ENCODE results near the gene SAMD11. TPM values are rescaled to one million over a fixed set of nuclear protein-coding genes. Genes with fewer than 3 reads are reported as not detected.
A peak's percentile ranks its signal among the peaks of the same experiment; 100 is the strongest.

SAMD11 gene
- total RNA-seq, 1 experiment from 2014 or later: 13.5 TPM

DNA sequence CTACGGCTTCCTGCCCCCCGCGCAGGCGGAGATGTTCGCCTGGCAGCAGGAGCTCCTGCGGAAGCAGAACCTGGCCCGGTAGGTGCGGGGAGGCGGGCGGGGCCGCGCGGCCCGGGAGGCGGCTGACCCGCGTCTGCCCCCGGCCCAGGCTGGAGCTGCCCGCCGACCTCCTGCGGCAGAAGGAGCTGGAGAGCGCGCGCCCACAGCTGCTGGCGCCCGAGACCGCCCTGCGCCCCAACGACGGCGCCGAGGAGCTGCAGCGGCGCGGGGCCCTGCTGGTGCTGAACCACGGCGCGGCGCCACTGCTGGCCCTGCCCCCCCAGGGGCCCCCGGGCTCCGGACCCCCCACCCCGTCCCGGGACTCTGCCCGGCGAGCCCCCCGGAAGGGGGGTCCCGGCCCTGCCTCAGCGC, 18.7 kb downstream of the SAMD11 start:
- H3K9ac ChIP-seq (ENCODE audit: extremely low read depth, insufficient read length, low read length): no peak overlapping the region
- no peaks in the 10 kb centered on the region for H3K9me3 ChIP-seq (ENCODE audit: control insufficient read depth, low read depth, low read length)
- H3K23me2 ChIP-seq (ENCODE audit: insufficient read length, low read depth, low read length, poor library complexity, severe bottlenecking): peaks cover 6% of the 10 kb centered on the region
- no peak overlapping the region for H3K23ac ChIP-seq (ENCODE audit: insufficient read length, low read depth, low read length)
- peaks cover 38% of the 10 kb centered on the region for H3K27me3 ChIP-seq (ENCODE audit: insufficient read depth, low read length)
- no peak overlapping the region for H3T11ph ChIP-seq (ENCODE audit: low read length)
- peak overlapping the region; percentile 36 for H3K4me2 ChIP-seq (ENCODE audit: insufficient read depth, insufficient read length, low read length)
- H2BK120ac ChIP-seq (ENCODE audit: low read depth, low read length, poor library complexity, severe bottlenecking): no peak overlapping the region
- Mint-ChIP-seq H3K36me3 (ENCODE audit: insufficient read depth in 1 of 3, low read depth in 3 of 3) (peaks cover 13 to 29% (median 18%) of the 10 kb centered on the region in 3 experiments), H3K27ac (no peak overlapping the region), H3K4me1 (peaks cover 3 to 36% of the 10 kb centered on the region in 2 experiments), H3K27me3 (ENCODE audit: low read depth) (peaks cover 51% of the 10 kb centered on the region), H3K4me3 (no peak overlapping the region), H3K9me3 (no peaks in the 10 kb centered on the region)
- H3K27ac ChIP-seq (ENCODE audit: insufficient read length, low read depth, low read length): no peak overlapping the region
- H3K79me2 ChIP-seq (ENCODE audit: insufficient read depth, low read length): no peaks in the 10 kb centered on the region
- no peak overlapping the region for H4K91ac ChIP-seq (ENCODE audit: insufficient read length, low read depth, low read length)
- no peaks in the 10 kb centered on the region for H4K20me1 ChIP-seq (ENCODE audit: control insufficient read depth, insufficient read depth, insufficient read length)
- no peak overlapping the region for H3K56ac ChIP-seq (ENCODE audit: insufficient read length, low read depth, low read length)
- H4K8ac ChIP-seq (replicated peaks; ENCODE audit: insufficient read length, low read depth, low read length): no peak overlapping the region
- DNase-seq: no peak
- H2BK12ac ChIP-seq (ENCODE audit: insufficient read length, low read depth, low read length): no peak overlapping the region
- H3K14ac ChIP-seq (ENCODE audit: insufficient read depth, low read length): no peak overlapping the region
- H2BK20ac ChIP-seq (ENCODE audit: low read depth, low read length, poor library complexity, severe bottlenecking): no peak overlapping the region
- no peak overlapping the region for H4K5ac ChIP-seq (ENCODE audit: insufficient read length, low read depth, low read length)
- H2AK5ac ChIP-seq (ENCODE audit: insufficient read length, low read length): no peak overlapping the region
- no peaks in the 10 kb centered on the region for H3K4me1 ChIP-seq (ENCODE audit: insufficient read depth, low read length)
- no CpG with 5 or more reads among the region's 48 CpGs for WGBS (ENCODE audit: extremely low coverage, insufficient read length, low lambda C conversion rate)
- H2AFZ ChIP-seq (ENCODE audit: low read length): no peak overlapping the region
- no peaks in the 10 kb centered on the region for H3K79me1 ChIP-seq (ENCODE audit: insufficient read depth, low read depth, low read length, poor library complexity, severe bottlenecking)
- no peak overlapping the region for H2BK15ac ChIP-seq (ENCODE audit: low read depth, low read length)
- TF ChIP-seq, protein P1, sequence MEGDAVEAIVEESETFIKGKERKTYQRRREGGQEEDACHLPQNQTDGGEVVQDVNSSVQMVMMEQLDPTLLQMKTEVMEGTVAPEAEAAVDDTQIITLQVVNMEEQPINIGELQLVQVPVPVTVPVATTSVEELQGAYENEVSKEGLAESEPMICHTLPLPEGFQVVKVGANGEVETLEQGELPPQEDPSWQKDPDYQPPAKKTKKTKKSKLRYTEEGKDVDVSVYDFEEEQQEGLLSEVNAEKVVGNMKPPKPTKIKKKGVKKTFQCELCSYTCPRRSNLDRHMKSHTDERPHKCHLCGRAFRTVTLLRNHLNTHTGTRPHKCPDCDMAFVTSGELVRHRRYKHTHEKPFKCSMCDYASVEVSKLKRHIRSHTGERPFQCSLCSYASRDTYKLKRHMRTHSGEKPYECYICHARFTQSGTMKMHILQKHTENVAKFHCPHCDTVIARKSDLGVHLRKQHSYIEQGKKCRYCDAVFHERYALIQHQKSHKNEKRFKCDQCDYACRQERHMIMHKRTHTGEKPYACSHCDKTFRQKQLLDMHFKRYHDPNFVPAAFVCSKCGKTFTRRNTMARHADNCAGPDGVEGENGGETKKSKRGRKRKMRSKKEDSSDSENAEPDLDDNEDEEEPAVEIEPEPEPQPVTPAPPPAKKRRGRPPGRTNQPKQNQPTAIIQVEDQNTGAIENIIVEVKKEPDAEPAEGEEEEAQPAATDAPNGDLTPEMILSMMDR (conservative IDR thresholded peaks at IDR 0.05): no peak
- no peak overlapping the region for H2BK5ac ChIP-seq (ENCODE audit: insufficient read length, low read length)
- H3K4ac ChIP-seq (ENCODE audit: low read depth, low read length): no peak overlapping the region
- no peak overlapping the region for H3K18ac ChIP-seq (ENCODE audit: insufficient read length, low read depth, low read length)

Data from H9 (cell line).